ENCODE data around the gene KRTAP12-4.
"Not testable (repeated sequence)": the region's sequence is repeated elsewhere in the genome, so short reads cannot be mapped to it uniquely, and the experiment has no call there.

Gene KRTAP12-4

DNA sequence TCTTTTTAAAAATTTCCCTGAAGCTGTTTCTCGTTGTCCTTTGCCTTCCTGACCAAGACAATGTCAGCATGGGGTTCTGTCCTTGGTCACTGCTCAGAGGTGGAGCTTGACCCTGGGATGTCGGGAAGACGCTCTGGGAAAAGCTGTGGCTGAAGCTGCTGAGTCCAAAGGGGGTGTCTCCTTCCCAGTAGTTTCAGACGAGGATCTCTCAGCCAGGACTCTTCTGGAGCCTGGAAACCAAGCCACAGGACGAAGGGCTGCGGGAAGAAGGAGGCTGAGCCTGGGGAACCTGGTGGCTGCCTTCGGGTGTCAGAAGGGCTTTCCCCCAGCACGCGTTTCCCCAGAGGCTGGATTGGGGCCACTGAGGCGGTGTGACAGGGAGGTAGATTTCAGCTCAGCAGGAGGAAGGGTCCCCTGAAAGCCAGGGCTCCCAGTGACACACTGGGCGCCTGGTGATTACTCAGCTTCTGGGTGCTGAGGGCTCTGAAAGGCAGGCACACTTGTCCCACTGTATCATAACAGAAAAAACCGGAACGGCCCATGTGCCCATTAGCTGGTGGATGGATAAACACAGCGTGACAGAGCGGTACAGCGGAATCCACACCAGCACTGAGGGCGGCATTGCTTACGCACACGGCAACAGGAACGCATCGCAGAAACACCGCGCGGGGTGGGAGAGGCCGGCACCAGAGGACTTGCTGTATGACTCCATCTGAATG lies 32.5 kb upstream of the KRTAP12-4 start:
- no peak for DNase-seq (ENCODE audit: low read depth)

DNA sequence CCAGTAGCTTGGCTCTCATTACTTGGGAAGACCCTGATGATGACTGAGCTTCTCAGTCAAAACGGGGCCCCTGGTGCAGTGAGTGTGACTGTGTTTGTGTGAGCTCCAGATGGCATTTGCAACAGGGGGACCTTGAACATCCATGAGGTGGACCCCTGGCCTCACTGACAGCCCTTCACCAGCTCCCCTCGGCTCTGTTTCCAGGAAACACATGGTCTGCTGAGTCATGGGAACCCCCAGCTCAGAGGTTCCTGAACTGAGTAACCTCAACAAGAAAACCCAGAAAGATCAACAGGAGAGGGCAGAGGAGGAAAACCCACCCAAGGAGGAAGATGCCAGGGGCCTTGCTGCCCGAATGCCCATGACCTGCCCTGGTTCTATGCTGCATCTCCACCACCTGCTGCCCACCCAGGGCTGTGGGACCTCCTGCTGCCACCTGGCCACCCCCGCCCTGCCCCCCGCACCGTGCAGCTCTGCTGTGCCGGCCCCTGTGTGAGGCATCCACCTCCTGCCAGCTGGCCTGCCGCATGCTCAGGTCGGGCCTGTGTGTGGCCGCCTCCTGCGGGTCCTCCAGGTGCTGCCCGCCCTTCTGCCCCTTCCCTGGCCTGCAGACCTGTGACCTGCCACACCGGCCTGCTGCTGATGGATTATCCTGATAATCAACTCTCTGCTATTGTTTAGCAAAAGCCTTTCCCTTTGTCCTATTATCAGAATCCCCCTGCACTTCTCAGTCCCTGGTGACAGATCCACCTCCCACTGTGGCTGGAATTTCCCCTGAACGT lies 31.7 kb upstream of the KRTAP12-4 start:
- DNase-seq (ENCODE audit: low read depth), result no peak

DNA sequence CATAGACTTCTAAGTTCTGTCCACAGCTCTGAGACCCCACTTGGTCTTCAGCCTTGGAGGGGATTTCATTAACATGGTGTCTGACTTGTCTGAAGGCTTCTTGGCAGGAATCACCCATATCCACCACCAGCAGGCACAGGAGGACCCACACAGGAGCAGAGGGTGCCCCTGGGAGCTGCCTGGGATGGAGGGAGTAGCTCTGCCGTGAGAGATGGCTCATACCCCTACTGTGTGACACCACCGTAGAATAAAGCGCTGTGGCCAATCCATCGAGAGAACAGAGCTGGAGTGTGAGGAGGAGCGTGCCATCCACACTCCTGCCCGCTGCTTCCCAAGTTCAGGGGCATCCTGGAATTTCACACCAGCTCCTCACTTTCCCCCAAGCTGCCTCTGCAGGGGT lies 30.6 kb upstream of the KRTAP12-4 start:
- DNase-seq (ENCODE audit: low read depth), result not testable (repeated sequence)

DNA sequence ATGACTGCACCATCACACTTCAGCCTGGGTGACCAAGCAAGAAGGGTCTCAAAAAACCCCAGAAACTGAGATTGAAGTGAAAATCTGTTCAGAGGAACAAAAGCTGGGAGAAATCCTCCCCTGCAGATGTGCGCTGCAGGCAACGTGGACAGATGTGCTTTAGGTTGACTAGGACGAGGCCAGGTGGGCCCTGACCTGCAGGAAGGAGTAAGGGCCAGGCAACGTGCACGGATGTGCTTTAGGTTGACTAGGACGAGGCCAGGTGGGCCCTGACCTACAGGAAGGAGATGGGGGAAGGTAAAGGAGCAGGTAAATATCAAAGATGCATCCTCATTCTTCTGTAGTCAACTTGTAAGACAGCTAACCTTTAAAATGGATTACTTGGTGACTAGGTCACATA lies 30.0 kb upstream of the KRTAP12-4 start:
- DNase-seq (ENCODE audit: low read depth), result no peak

DNA sequence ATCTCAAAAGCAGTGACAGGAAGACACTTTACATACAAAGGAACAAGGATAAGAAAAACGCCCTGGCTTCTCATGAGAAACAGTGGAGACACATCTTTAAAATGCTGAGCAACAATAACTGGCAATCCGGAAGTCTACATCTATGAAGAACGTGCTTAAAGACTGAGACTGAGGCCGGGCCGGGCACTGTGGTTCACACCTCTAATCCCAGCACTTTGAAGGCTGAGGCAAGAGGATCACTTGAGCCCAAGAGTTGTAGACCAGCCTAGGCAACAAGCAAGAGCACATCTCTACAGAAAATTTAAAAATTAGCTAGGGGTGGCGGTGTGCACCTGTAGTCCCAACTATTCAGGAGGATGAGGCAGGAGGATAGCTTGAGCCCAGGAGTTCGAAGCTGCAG lies 29.6 kb upstream of the KRTAP12-4 start:
- no peak for DNase-seq (ENCODE audit: low read depth)

DNA sequence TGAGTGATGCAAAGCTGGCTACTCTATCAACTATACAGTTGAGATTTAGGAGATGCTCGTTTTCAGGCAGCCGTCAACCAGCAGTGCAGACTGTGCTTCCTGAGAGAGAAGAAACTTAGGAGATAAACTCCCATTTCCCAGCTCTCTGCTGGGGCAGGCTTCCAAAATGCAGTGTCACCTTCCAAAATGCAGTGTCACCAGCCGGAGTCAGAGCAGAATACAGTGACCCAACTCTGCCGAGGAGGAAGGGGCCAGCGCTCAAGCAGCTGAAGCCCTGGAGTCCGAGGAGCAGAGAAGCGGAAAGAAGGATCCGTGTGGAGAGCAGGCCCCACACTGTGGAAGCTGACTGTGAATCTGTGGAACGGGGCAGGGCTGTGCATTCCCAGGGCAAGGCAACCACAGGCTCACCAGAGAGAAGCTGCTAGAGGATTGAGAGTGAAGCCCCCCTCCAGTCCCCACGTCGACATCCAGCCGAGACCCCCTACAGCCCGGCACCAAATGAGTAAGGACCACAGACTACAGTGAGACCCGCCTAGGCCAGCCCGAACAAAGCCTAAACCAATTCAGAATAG lies 28.2 kb upstream of the KRTAP12-4 start:
- no peak for DNase-seq (ENCODE audit: low read depth)

DNA sequence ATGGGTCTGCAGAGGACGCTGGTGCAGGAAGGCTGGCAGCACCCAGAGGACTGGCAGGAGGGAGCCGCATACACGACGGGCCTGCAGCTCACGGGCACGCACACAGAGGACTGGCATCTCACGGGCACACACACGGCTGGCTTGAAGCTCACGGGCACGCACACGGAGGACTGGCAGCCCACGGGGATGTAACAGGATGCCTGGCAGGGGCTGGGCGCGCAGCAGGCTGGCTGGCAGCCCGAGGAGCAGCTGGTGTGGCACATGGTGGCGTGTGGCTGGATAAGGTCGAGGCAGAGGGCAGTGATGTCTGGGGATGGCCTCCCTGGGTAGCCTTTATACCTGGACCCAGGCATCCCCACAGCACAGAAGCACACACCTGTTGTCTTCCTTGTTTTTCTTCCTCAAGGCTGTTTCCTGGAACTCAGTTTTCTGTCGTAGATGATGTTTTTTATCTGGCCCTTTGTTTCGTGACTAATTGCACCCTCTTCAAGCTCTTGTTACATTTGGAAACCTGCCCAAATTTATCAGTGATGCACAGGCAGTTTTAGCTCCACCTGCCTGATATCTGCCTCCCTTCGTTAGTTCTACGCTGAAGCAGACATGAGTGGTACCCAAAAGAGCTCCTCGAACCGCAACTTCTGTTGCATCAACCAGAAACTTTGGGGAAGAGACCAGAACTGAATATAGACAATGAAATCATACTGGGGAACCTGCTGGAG lies 27.6 kb upstream of the KRTAP12-4 start, which contains the start of gene KRTAP12-1:
KRTAP12-1 (minus strand) TSS at position 303 of the 719 bp plus-strand sequence; CDS start at position 263, 40 bp downstream.
- DNase-seq (ENCODE audit: low read depth), result no peak

DNA sequence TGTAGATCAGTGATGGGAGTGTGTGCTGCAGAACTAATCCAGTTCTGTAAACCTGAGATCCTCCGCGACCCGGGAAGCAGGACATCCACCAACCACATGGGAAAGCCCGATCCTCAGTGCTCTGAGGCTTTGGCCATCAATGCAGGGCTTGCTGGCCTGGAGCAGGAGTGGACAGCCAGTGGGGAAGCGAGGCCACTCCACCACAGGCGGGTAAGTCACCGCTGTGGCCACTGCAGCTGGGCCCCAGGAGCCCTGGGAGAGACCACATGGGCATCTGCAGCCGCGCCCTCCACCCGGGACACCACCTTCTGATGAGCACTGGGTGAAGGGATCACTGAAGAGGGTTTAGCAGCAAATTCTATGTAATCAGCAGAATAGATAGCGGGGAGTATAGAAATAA lies 26.7 kb upstream of the KRTAP12-4 start:
- no peak for DNase-seq (ENCODE audit: low read depth)

DNA sequence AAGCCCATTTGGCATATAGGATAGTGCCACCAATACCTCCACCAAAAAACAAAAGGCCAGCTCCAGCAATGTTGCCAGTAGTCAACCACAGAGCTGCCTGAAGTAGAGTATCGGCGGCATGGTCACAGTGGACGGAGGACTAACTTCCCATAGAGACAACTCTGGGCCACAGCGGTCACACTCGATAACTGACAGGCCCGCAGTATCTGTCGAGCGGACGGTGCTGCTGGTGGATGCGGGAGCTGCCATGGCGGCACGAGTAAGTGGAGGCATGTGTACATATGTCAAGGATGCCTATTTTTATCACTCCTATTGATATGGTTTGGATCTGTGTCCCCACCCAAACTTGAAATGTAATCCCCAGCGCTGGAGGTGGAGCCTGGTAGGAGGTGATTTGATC lies 23.4 kb upstream of the KRTAP12-4 start:
- no peak for DNase-seq (ENCODE audit: low read depth)

DNA sequence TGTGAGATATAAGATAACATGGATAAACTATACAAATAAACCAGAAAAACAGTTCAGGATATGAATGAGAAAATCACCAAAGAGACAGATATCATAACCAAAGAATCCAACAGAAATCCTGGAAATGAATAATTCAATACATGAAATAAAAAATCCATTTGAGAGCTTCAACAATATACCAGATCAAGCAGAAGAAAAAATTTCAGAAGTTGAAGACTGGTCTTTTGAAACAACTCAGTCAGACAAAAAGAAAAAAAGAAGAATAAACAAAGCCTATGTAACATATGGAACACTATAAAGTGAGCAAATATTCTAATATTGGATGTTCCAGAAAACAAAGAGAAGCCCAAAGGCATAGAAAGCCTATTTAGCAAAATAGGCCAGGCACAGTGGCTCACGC lies 17.5 kb upstream of the KRTAP12-4 start:
- DNase-seq (ENCODE audit: low read depth), result no peak

DNA sequence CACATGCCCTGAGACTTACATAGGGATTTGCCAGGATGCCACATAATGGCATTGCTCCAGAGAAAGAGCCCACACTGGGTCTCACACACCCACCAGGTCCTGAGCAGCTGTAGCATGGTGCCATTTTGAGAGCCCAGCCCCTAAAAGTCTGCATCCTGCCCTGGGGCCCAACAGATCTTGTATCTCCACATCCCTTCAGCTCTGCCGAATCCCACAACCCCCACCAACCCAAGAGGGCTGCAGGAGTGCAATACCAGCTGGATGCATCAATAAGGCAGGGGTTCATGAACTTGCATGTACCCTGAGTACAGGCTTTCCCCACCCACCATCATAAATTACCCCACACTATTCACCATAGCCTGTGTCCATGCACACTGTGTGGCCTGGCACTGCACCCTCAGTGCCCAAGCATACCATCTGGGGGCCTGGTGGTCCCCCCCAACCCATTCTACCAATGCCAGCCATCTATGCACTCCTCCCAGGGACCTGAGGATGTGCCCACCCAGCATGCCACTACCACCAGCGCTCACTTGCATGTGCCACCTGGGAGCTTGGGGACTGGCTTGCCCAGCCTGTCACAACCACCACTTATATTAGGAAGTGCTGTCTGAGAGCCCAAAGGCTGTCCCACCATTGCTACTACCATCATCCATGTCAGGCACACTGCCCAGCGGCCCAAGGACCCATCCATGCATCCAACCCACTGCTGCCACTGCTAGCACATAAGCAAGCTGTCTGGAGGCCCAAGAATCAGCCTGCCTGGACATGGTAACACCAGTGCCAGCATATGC lies 16.4 kb upstream of the KRTAP12-4 start:
- no peak for DNase-seq (ENCODE audit: low read depth)

DNA sequence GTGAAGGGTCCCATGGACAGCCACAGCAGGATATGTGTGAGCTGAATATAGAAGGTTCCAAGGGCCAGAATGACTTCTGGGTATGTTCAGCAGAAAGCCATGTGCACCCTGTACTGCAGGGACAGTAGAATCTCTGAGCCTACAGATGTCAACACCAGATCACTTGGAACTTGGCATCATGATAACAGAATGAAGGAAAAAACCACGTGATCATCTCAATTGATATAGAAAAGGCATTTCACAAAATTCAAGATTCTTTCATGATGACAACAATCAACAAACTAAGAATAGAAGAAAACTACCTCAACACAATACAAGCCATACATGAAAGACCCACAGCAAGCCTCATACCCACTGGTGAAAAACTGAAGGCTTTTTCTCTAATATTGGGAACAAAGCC lies 13.2 kb upstream of the KRTAP12-4 start:
- no peak for DNase-seq (ENCODE audit: low read depth)

DNA sequence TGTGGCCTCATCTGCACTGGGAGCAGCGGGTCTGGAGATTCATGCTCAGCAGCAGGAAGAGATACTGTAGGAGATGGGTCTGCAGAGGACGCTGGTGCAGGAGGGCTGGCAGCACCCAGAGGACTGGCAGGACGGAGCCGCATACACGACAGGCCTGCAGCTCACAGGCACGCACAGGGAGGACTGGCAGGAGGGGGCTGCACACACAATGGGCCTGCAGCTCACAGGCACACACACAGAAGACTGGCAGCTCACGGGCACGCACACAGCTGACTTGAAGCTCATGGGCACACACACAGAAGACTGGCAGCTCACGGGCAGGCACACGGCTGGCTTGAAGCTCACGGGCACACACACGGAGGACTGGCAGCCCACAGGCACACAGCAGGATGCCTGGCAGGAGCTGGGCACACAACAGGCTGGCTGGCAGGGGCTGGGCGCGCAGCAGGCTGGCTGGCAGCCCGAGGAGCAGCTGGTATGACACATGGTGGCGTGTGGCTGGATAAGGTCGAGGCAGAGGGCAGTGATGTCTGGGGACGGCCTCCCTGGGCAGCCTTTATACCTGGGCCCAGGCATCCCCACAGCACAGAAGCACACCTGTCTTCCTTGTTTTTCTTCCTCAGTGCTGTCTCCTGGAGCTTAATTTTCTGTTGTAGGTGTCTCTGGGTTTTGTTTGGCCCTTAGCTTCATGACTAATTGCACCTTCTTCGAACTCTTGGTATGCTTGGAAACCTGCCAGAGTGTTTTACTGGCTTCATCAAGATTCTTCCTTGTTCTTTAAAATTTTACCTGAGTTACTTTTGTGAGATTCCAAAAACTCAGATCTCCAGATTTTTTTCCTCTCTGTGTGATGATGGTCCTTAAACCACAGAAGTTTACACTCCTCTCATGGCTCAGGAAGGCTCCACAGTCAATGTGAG lies 12.2 kb upstream of the KRTAP12-4 start, which contains the start of gene KRTAP12-2:
KRTAP12-2 (minus strand) TSS at position 527 of the 920 bp plus-strand sequence; CDS start at position 486, 41 bp downstream.
- no peak for DNase-seq (ENCODE audit: low read depth)

DNA sequence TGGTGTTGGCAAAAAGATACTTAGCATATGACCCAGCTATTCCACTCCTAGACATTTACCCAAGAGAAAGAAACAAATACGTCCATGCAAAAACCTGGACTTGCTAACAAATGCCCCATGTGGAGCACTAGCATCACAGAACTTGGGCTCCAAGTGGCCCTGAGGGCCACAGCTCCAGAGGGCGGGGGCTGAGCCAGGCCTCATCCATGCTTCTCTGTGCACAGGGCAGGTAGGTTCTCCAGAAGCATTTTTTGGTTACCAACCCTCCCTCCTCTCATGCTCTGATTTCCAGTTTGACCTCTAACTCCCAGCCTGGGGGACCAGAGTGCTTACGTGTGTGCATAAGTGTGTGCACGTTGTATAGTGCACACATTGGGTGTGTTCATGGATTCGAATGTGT lies 10.2 kb upstream of the KRTAP12-4 start:
- DNase-seq (ENCODE audit: low read depth), result no peak

DNA sequence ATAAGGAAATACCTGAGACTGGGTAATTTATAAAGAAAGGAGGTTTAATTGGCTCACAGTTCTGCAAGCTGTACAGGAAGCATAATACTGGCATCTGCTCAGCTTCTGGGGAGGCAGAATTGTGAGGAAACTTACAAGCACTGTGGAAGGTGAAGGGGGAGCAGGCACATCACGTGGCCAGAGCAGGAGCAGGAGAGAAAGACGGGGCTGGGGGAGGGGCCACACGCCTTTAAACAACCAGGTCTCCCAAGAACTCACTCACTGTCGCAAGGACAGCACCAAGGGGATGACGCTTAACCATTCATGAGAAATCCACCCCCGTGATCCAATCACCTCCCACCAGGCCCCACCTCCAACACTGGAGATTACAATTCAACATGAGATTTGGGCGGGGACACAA lies 7.1 kb upstream of the KRTAP12-4 start:
- not testable (repeated sequence) for DNase-seq (ENCODE audit: low read depth)

DNA sequence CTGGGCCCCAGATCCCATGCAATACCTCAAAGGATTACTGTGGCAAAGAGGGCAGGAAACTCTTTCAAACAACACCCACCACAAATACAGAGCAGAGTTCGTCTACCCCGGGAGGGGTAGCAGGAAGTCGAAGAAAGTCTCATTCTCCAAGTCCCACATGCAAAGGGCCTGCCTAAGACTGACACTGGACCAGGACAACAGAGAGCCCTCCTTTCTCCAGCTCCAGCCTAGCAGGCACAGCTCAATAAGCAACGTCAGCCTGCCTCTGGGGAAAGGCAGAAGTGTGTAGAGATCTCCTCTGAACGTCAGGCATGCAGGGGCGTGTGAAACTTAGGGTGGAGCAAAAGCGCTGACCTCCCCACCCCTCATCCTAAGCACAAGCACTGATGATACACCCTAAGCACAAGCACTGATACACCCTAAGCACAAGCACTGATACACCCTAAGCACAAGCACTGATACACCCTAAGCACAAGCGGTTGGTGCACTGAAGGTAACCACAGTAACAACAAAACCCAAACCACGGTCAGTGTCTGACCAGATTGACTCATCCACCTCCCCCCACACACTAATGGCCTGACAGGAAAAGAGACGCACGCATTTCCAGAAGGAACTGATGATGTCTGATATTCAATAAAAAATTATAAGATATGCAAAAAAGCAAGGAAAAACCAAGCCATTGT lies 4.6 kb upstream of the KRTAP12-4 start:
- DNase-seq (ENCODE audit: low read depth), result no peak

DNA sequence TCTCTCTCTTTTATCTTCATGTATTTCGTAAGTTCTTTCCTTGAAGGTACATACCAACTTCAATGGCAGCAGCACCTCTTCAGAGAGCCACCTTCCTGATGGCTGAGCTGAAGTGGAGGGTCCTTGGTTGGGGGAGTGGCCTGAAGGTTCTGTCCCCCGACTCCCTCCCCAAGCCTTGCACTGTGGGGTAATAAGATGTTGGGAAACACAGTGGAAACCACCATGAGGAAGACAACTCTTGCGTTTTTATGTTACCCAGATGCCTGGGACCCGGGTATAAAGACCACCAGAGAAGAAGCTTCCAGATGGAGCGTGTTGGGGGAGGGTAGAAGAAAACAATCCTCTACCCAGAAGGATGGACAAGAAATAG lies 4.1 kb upstream of the KRTAP12-4 start:
- DNase-seq (ENCODE audit: low read depth), result no peak

DNA sequence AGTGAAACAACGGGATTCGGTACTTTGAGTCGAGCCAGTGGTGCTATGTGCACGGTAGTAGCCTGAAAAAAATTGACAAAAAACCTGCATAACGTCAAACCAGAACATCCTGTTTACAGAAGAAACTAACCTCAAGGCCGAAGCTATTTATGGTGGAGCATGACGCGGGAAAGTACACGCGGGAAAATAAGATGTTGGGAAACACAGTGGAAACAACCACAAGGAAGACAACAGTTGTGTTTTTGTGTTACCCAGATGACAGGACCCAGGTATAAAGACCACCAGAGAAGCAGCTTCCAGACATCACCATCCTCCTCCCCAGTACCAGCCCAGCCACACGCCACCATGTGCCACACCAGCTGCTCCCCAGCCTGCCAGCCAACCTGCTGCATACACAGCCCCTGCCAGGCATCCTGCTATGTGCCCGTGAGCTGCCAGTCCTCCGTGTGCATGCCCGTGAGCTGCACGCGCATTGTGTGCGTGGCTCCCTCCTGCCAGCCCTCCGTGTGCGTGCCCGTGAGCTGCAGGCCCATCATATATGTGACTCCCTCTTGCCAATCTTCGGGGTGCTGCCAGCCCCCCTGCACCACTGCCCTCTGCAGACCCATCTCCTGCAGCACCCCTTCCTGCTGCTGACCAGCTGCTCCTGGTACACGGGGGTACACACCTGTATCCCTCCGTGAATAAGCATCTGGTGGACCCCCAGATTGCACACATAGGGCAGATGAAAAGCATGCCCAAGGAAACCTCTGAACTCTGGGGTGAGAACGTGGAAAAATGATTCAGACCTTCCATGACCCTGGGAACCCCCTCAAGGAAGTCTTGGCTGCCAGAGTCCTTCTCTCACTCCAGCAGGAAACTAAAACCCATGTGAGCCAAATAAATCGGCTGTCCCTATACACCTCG lies 3.4 kb upstream of the KRTAP12-4 start, which contains the start of gene KRTAP12-3:
KRTAP12-3 (plus strand) TSS at position 298 of the 906 bp plus-strand sequence; CDS start at position 346, 48 bp downstream.
- no peak for DNase-seq (ENCODE audit: low read depth)

DNA sequence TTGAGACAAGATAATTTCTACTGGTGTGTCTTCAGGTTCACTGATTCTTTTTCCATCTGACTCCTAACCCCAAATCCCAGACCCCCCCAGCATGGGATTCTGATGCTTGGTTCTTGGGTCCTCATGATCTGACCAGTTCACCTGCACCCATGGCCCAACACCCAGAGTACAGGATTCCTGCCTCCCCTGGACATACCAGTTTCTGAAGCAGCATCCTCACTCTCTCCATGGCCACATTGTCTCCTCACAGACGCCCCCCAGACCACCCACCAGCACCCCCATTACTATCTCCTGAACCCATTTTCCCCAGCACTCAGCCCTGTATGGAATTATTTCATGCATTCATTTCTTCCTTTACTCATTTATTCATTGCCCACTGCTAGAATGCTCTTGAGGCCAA lies 2.4 kb upstream of the KRTAP12-4 start:
- no peak for DNase-seq (ENCODE audit: low read depth)

All from activated T-cell treated with anti-CD3 and anti-CD28 coated beads for 24 hours (primary cell).